ENCODE results near the gene HECTD2. TPM values are rescaled to one million over a fixed set of nuclear protein-coding genes. Genes with fewer than 3 reads are reported as not detected.
"Not testable (repeated sequence)": the region's sequence is repeated elsewhere in the genome, so short reads cannot be mapped to it uniquely, and the experiment has no call there.

The HECTD2 gene
- 11.4 and 11.9 TPM in 2 replicates for total RNA-seq (2014; rRNA removed; shearing (Covaris generic))

- Histone ChIP-seq H3K27ac (peak within 1 kb of the TSS; percentile 97), H3K9me3 (replicated peaks) (no peaks in the 10 kb centered on the region), H3K4me3 (peak within 1 kb of the TSS; percentile 83), H3K4me1 (peaks cover 9% of the 10 kb centered on the region), H3K36me3 (no peaks in the 10 kb centered on the region), H3K27me3 (no peaks in the 10 kb centered on the region)
- DNase-seq = peak; percentile 68
Observed at GRCh38 chr10:91409869-91410637, at the start of gene HECTD2. HECTD2 (plus strand) TSS chr10:91410344; CDS start chr10:91410439, 95 bp downstream.

DNA sequence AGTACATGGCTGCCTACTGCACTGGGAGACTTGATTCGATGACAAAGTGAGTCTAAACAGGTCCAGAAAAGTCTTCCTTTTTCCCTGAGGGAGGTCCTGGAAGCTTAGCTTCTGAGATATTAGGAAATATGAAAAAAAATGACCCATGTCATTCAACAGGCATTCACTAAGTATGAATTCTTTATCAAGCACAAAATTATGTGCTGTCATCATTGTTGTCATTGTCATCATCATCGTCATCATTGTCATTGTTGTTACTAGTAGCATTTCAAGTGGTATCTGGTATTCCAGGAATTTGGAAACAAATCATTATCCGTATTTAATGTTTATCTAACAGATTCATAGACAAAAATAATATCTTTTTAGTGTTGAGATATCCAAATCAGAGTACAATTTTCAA, 49.7 kb upstream of the HECTD2 start:
- Histone ChIP-seq H3K9me3 (replicated peaks) (no peaks in the 10 kb centered on the region), H3K4me3 (no peak overlapping the region), H3K27ac (no peak overlapping the region), H3K36me3 (no peaks in the 10 kb centered on the region), H3K27me3 (no peaks in the 10 kb centered on the region), H3K4me1 (no peaks in the 10 kb centered on the region)
- DNase-seq = no peak

DNA sequence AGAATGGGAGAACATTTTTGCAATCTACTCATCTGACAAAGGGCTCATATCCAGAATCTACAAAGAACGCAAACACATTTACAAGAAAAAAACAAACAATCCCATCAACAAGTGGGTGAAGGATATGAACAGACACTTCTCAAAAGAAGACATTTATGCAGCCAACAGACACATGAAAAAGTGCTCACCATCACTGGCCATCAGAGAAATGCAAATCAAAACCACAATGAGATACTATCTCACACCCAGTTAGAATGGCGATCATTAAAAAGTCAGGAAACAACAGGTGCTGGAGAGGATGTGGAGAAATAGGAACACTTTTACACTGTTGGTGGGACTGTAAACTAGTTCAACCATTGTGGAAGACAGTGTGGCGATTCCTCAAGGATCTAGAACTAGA, 44.6 kb upstream of the HECTD2 start:
- DNase-seq; H3K27me3 ChIP-seq; H3K4me1 ChIP-seq; H3K27ac ChIP-seq; H3K4me3 ChIP-seq; H3K9me3 ChIP-seq (replicated peaks); H3K36me3 ChIP-seq: not testable (repeated sequence)

GRCh38 chr10:91366704-91367103, 43.4 kb upstream of the HECTD2 start:
- Histone ChIP-seq H3K4me3 (no peak overlapping the region), H3K9me3 (replicated peaks) (no peaks in the 10 kb centered on the region), H3K27me3 (no peaks in the 10 kb centered on the region), H3K27ac (no peak overlapping the region), H3K4me1 (no peaks in the 10 kb centered on the region), H3K36me3 (no peaks in the 10 kb centered on the region)
- no peak for DNase-seq

DNA sequence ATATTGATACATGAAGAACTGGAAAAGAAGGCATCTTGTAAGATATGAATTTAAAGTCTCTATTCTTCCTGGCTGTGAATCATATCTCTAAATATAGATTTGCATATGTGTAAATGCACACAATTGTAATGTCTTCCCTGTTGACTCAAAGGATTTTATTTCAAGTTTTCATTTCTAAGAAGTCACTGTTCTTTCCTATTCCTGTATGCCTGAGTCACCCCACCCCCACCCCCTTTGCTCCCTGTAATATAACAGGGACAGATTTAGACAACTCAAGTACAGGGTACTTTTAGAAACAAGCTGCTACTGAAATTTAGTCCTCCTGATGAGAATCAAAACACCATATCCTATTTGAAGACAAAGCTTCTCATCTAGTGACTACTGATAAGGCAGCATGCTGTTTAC, 43.0 kb upstream of the HECTD2 start:
- Histone ChIP-seq H3K4me1 (no peaks in the 10 kb centered on the region), H3K36me3 (no peaks in the 10 kb centered on the region), H3K4me3 (no peak overlapping the region), H3K27ac (no peak overlapping the region), H3K27me3 (no peaks in the 10 kb centered on the region), H3K9me3 (replicated peaks) (no peaks in the 10 kb centered on the region)
- DNase-seq = no peak

GRCh38 chr10:91367558-91367957, 42.6 kb upstream of the HECTD2 start:
- Histone ChIP-seq H3K27ac (no peak overlapping the region), H3K4me3 (no peak overlapping the region), H3K4me1 (no peaks in the 10 kb centered on the region), H3K9me3 (replicated peaks) (no peaks in the 10 kb centered on the region), H3K27me3 (no peaks in the 10 kb centered on the region), H3K36me3 (no peaks in the 10 kb centered on the region)
- DNase-seq = no peak

DNA sequence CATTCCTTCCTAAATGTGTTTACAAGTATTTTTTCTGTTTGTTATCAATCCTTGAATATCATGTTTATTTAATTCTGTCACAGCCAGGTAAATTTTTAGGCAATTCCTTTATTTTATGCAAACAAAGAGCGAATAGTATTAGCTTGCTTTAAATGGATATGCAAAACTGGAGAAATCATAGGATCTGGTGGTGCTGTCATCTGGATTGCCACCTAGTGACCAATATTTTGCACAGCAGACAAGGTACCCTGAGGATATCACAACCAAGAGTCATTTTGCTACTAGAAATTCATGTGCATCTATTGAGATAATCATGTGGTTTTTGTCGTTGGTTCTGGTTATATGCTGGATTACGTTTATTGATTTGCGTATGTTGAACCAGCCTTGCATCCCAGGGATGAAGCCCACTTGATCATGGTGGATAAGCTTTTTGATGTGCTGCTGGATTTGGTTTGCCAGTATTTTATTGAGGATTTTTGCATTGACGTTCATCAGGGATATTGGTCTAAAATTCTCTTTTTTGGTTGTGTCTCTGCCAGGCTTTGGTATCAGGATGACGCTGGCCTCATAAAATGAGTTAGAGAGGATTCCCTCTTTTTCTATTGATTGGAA, 40.1 kb upstream of the HECTD2 start:
- DNase-seq = peak in 1 of 2 experiments; percentile 27
- not testable (repeated sequence) for H3K9me3 ChIP-seq (replicated peaks); H3K27ac ChIP-seq; H3K27me3 ChIP-seq; H3K4me3 ChIP-seq; H3K4me1 ChIP-seq; H3K36me3 ChIP-seq

GRCh38 chr10:91374052-91374451, 36.1 kb upstream of the HECTD2 start:
- no peak for DNase-seq
- H3K9me3 ChIP-seq (replicated peaks) = no peaks in the 10 kb centered on the region
- H3K27me3 ChIP-seq = no peaks in the 10 kb centered on the region
- H3K36me3 ChIP-seq = no peaks in the 10 kb centered on the region
- H3K4me1 ChIP-seq = no peaks in the 10 kb centered on the region
- no peak overlapping the region for H3K4me3 ChIP-seq
- H3K27ac ChIP-seq = no peak overlapping the region

GRCh38 chr10:91378061-91378460, 32.1 kb upstream of the HECTD2 start:
- Histone ChIP-seq H3K27me3 (no peaks in the 10 kb centered on the region), H3K4me3 (no peak overlapping the region), H3K27ac (no peak overlapping the region), H3K36me3 (no peaks in the 10 kb centered on the region), H3K9me3 (replicated peaks) (no peaks in the 10 kb centered on the region), H3K4me1 (peaks cover 8% of the 10 kb centered on the region)
- DNase-seq = no peak

DNA sequence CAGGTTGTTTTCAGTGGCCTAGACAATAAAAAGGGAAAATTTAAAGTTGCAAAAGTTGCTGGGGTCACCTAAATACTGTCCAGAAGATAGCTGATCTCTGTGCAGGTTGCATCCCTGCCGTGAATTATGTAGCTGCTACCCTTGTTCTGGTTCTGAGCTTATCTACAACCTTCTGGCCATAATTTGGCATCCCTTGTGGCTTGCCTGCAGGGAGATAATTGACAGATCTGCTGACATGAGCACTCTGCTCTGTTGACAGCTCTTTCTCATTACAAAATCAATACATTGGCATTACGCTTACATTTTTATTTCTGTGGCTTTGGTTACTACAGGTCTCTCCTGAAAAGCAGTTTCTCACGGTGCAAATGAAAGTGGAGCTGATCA, 29.3 kb upstream of the HECTD2 start:
- no peaks in the 10 kb centered on the region for H3K27me3 ChIP-seq
- DNase-seq = no peak
- no peaks in the 10 kb centered on the region for H3K9me3 ChIP-seq (replicated peaks)
- peak overlapping the region; percentile 32 for H3K4me3 ChIP-seq
- no peaks in the 10 kb centered on the region for H3K36me3 ChIP-seq
- peak overlapping the region; percentile 93 for H3K27ac ChIP-seq
- H3K4me1 ChIP-seq = peaks cover 8% of the 10 kb centered on the region

GRCh38 chr10:91381257-91381891, 28.8 kb upstream of the HECTD2 start:
- H3K4me1 ChIP-seq = peaks cover 8% of the 10 kb centered on the region
- H3K4me3 ChIP-seq = peak overlapping the region; percentile 32
- H3K9me3 ChIP-seq (replicated peaks) = no peaks in the 10 kb centered on the region
- H3K27me3 ChIP-seq = no peaks in the 10 kb centered on the region
- H3K36me3 ChIP-seq = no peaks in the 10 kb centered on the region
- H3K27ac ChIP-seq = peak overlapping the region; percentile 93
- peak; percentile 82 to 86 for DNase-seq

- Histone ChIP-seq H3K27me3 (no peaks in the 10 kb centered on the region), H3K27ac (no peak overlapping the region), H3K4me3 (no peak overlapping the region), H3K36me3 (no peaks in the 10 kb centered on the region), H3K9me3 (replicated peaks) (no peaks in the 10 kb centered on the region), H3K4me1 (peaks cover 8% of the 10 kb centered on the region)
- peak in 1 of 2 experiments; percentile 5 for DNase-seq
Observed at GRCh38 chr10:91385306-91386085, 24.6 kb upstream of the HECTD2 start.

GRCh38 chr10:91389636-91390512, 20.3 kb upstream of the HECTD2 start:
- Histone ChIP-seq H3K9me3 (replicated peaks) (no peaks in the 10 kb centered on the region), H3K27ac (no peak overlapping the region), H3K4me3 (no peak overlapping the region), H3K27me3 (no peaks in the 10 kb centered on the region), H3K36me3 (no peaks in the 10 kb centered on the region), H3K4me1 (no peaks in the 10 kb centered on the region)
- peak in 1 of 2 experiments; percentile 65 for DNase-seq

DNA sequence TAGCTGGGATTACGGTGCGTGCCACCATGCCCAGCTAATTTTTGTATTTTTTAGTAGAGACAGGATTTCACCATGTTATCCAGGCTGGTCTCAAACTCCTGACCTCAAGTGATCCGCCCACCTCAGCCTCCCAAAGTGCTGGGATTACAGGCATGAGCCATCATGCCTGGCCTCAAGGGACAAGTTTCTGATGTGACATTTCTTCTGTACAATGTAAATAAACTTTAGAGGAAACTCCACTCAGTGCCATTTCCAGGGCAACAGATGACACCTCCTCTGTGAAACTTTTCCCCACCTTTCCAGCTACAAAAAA, 19.7 kb upstream of the HECTD2 start:
- not testable (repeated sequence) for H3K27ac ChIP-seq; H3K27me3 ChIP-seq; DNase-seq; H3K36me3 ChIP-seq; H3K4me3 ChIP-seq; H3K4me1 ChIP-seq; H3K9me3 ChIP-seq (replicated peaks)
